HCT116 (cell line): ENCODE measurements around the gene MEGF8. TPM values are rescaled to one million over a fixed set of nuclear protein-coding genes. Genes with fewer than 3 reads are reported as not detected.

Experiments
- ATAC-seq: fragments of 200-7000 bp; cut with Tn5 transposase; 2 replicates; pipeline ENCODE4 v1.9.1; 2020; ENCODE audit warnings: mild to moderate bottlenecking, moderate library complexity
- BruUV-seq: library from RNA; stranded (reverse); fragments of 400-500 nt; replicated peaks from 2 replicates; lab custom pipeline; 2021; lab: Mats Ljungman, UMichigan
- CTCF ChIA-PET: fragments of 300-600 bp; sonication (Branson Sonifier 250); formaldehyde crosslinking; loops from one replicate; lab custom pipeline; 2021; ENCODE audit warnings: antibody characterized with exemption; lab: Charles Lee
- POLR2A ChIA-PET: fragments of 300-600, 350-600 bp; sonication (Branson Sonifier 250); formaldehyde crosslinking; loops from one replicate; lab custom pipeline; 2021; ENCODE audit warnings: antibody characterized with exemption; lab: Charles Lee
- RAD21 ChIA-PET, 2 experiments: fragments of 300-600 bp; sonication (Branson Sonifier 250); formaldehyde crosslinking; loops; one replicate each; lab custom pipeline; 2023; ENCODE audit warnings: low total read pairs in 2 of 2; ENCODE audit not compliant: uncharacterized antibody in 2 of 2, unreplicated experiment in 2 of 2, low non-redundant PET in 1 of 2; lab: Charles Lee
- DNase-seq: peaks from one replicate; pipeline ENCODE4 v3.0.0-alpha.2; 2010; ENCODE audit warnings: low read depth, low spot score
- H2AFZ ChIP-seq: fragments of 200-600 bp; shearing (Covaris generic), sonication (generic); 2 replicates; pipeline ENCODE4 v1.6.1; 2017; ENCODE audit warnings: low read depth, mixed run types, mixed read lengths, antibody characterized with exemption, low read length; ENCODE audit not compliant: poor library complexity, severe bottlenecking
- H3K27ac ChIP-seq: 2 replicates; pipeline ENCODE4 v1.5.1; 2012; ENCODE audit warnings: low read depth, low read length
- H3K27me3 ChIP-seq: fragments of 200-600 bp; sonication (generic); 2 replicates; pipeline ENCODE4 v1.6.1; 2016; ENCODE audit warnings: mixed run types, low read length, mixed read lengths; ENCODE audit not compliant: insufficient read depth
- H3K36me3 ChIP-seq, 2 experiments: fragments of 200-500 bp in 1 of 2; fragments of 200-600 bp in 1 of 2; sonication (Bioruptor generic) in 1 of 2; sonication (generic) in 1 of 2; 2 replicates each; pipeline versions ENCODE4 v1.5.1 to v1.6.1; 2014 to 2016; ENCODE audit warnings: low read length in 2 of 2, inconsistent platforms in 1 of 2, mixed read lengths in 1 of 2, mixed run types in 1 of 2; ENCODE audit not compliant: insufficient read depth in 2 of 2, control insufficient read depth in 1 of 2
- H3K4me1 ChIP-seq, 2 experiments: fragments of 200-600 bp in 1 of 2; sonication (generic) in 1 of 2; 2 replicates each; pipeline versions ENCODE4 v1.5.1 to v1.6.1; 2012 to 2017; ENCODE audit warnings: low read length in 2 of 2, inconsistent platforms in 1 of 2, mild to moderate bottlenecking in 1 of 2, mixed read lengths in 1 of 2, mixed run types in 1 of 2, moderate library complexity in 1 of 2; ENCODE audit not compliant: insufficient read depth in 2 of 2, control insufficient read depth in 1 of 2
- H3K4me2 ChIP-seq: fragments of 200-600 bp; sonication (generic); 2 replicates; pipeline ENCODE4 v1.6.1; 2017; ENCODE audit warnings: mixed run types, low read length, mixed read lengths
- H3K4me3 ChIP-seq, 2 experiments: fragments of 200-600 bp in 1 of 2; sonication (generic) in 1 of 2; replicated peaks in 1 of 2; 2 replicates each; pipeline ENCODE4 v1.5.1; 2011 to 2016; ENCODE audit warnings: low read length in 2 of 2, control low read depth in 1 of 2, low read depth in 1 of 2, mild to moderate bottlenecking in 1 of 2, mixed read lengths in 1 of 2, mixed run types in 1 of 2
- H3K79me2 ChIP-seq: fragments of 200-600 bp; sonication (generic); 2 replicates; pipeline ENCODE4 v1.6.1; 2017; ENCODE audit warnings: mild to moderate bottlenecking, mixed run types, low read length, moderate library complexity, mixed read lengths; ENCODE audit not compliant: insufficient read depth
- H3K9ac ChIP-seq: fragments of 200-600 bp; sonication (generic); 2 replicates; pipeline ENCODE4 v1.6.1; 2016; ENCODE audit warnings: low read length, mixed read lengths
- H3K9me2 ChIP-seq: fragments of 200-600 bp; sonication (generic), shearing (Covaris generic); 2 replicates; pipeline ENCODE4 v1.6.1; 2017; ENCODE audit warnings: mixed run types, mild to moderate bottlenecking, moderate library complexity; ENCODE audit not compliant: insufficient read depth
- H3K9me3 ChIP-seq, 2 experiments: fragments of 200-500 bp in 1 of 2; fragments of 200-600 bp in 1 of 2; sonication (Bioruptor generic) in 1 of 2; sonication (generic) in 1 of 2; 2 replicates each; pipeline ENCODE4 v1.6.1; 2014 to 2017; ENCODE audit warnings: low read length in 2 of 2, mixed read lengths in 2 of 2, inconsistent platforms in 1 of 2, low read depth in 1 of 2, mild to moderate bottlenecking in 1 of 2, mixed run types in 1 of 2, moderate library complexity in 1 of 2; ENCODE audit not compliant: control insufficient read depth in 1 of 2, insufficient read depth in 1 of 2
- H4K20me1 ChIP-seq: fragments of 200-600 bp; sonication (generic), shearing (Covaris generic); 2 replicates; pipeline ENCODE4 v1.6.1; 2017; ENCODE audit warnings: mixed run types, mild to moderate bottlenecking, moderate library complexity; ENCODE audit not compliant: insufficient read depth
- ATF3 ChIP-seq: IDR thresholded peaks from 2 replicates; pipeline ENCODE4 v1.6.1; 2012
- CBX3 ChIP-seq: IDR thresholded peaks from 2 replicates; pipeline ENCODE4 v1.6.1; 2012; ENCODE audit warnings: low read depth
- CEBPB ChIP-seq: IDR thresholded peaks from 2 replicates; pipeline ENCODE4 v1.6.1; 2012; ENCODE audit warnings: low read depth
- ELF1 ChIP-seq: IDR thresholded peaks from 2 replicates; pipeline ENCODE4 v1.6.1; 2012; ENCODE audit warnings: low read depth, borderline replicate concordance
- EZH2 ChIP-seq: fragments of 200-600 bp; sonication (generic); IDR thresholded peaks from 2 replicates; pipeline ENCODE4 v1.6.1; 2017; ENCODE audit warnings: antibody characterized with exemption, mixed run types
- EZH2phosphoT487 ChIP-seq: fragments of 200-600 bp; IDR thresholded peaks from 2 replicates; pipeline ENCODE4 v1.6.1; 2018; ENCODE audit warnings: antibody characterized with exemption, borderline replicate concordance
- FOSL1 ChIP-seq: IDR thresholded peaks from 2 replicates; pipeline ENCODE4 v1.6.1; 2012; ENCODE audit warnings: low read depth
- POLR2A ChIP-seq: IDR thresholded peaks from 2 replicates; pipeline ENCODE4 v1.7.0; 2011; ENCODE audit warnings: borderline replicate concordance; ENCODE audit not compliant: insufficient read depth, insufficient read length; ENCODE audit errors: extremely low read depth
- POLR2AphosphoS5 ChIP-seq: IDR thresholded peaks from 2 replicates; pipeline ENCODE4 v1.6.1; 2011; ENCODE audit warnings: mild to moderate bottlenecking, low read depth, low read length, moderate library complexity
- SIN3A ChIP-seq: IDR thresholded peaks from 2 replicates; pipeline ENCODE4 v1.6.1; 2012; ENCODE audit warnings: low read depth
- SP1 ChIP-seq: IDR thresholded peaks from 2 replicates; pipeline ENCODE4 v1.6.1; 2012; ENCODE audit warnings: low read depth
- TCF7L2 ChIP-seq: IDR thresholded peaks from 2 replicates; pipeline ENCODE4 v1.7.0; 2011; ENCODE audit warnings: borderline replicate concordance, inconsistent platforms; ENCODE audit not compliant: insufficient read depth, insufficient read length; ENCODE audit errors: extremely low read depth
- YY1 ChIP-seq: IDR thresholded peaks from 2 replicates; pipeline ENCODE4 v1.6.1; 2011; ENCODE audit warnings: low read length, low read depth, moderate library complexity, mild to moderate bottlenecking; ENCODE audit not compliant: insufficient replicate concordance; ENCODE audit errors: extremely low read depth
- intact Hi-C: fragments of 100-400 bp; cut with micrococcal nuclease; formaldehyde crosslinking; loops from 2 replicates; pipeline ENCODE4 v1.10.0; 2022
- total RNA-seq: library from RNA; stranded (reverse); gene quantifications from one replicate; pipeline ENCODE4 v1.2.1, GENCODE V29; 2021; ENCODE audit not compliant: unreplicated experiment

Gene MEGF8
- total RNA-seq, 1 experiment from 2014 or later: 24.0 TPM

- TF ChIP-seq POLR2A (no peak), EZH2 (no peak), TCF7L2 (no peak), CBX3 (no peak), YY1 (no peak), EZH2phosphoT487 (no peak), ELF1 (no peak), ATF3 (no peak), SIN3A (no peak), POLR2AphosphoS5 (no peak), CEBPB (no peak), SP1 (no peak), FOSL1 (no peak)
- RAD21 ChIA-PET: no interaction called here
- Histone ChIP-seq H3K9me3 (no peaks in the 10 kb centered on the region), H3K27ac (no peak overlapping the region), H3K4me2 (no peak overlapping the region), H3K27me3 (no peaks in the 10 kb centered on the region), H3K4me3 (no peak overlapping the region), H3K4me1 (peaks cover 14 to 21% of the 10 kb centered on the region in 2 experiments), H3K36me3 (no peaks in the 10 kb centered on the region; a peak in 1 of 4 replicates), H3K9ac (no peak overlapping the region), H3K9me2 (no peaks in the 10 kb centered on the region), H4K20me1 (no peaks in the 10 kb centered on the region), H3K79me2 (peaks cover 2% of the 10 kb centered on the region; the same call in 1 of the 2 replicates), H2AFZ (no peak overlapping the region)
- no peak for DNase-seq
- intact Hi-C loops: no loop called here
- BruUV-seq: no TSS peak
- no peak for ATAC-seq
- POLR2A ChIA-PET: no interaction called here
- CTCF ChIA-PET: interaction anchor here (1.3 to 1.4 kb wide), 2 partner anchors 10 to 14 kb away, joined by 3 read pairs; no protein-coding TSS in a partner anchor
Observed at GRCh38 chr19:42410371-42410770, 84.9 kb downstream of the MEGF8 start.
